Smooth muscle cell (in vitro differentiated cells): ENCODE data around the gene GTF2IRD1. TPM values are rescaled to one million over a fixed set of nuclear protein-coding genes. Genes with fewer than 3 reads are reported as not detected.

Experiments
- DNase-seq: peaks from one replicate; lab custom pipeline; 2025; ENCODE audit not compliant: unreplicated experiment; lab: John Stamatoyannopoulos, UW
- H2AFZ ChIP-seq: fragments of 200-600 bp; sonication (generic); 2 replicates; pipeline ENCODE4 v1.6.0; 2016; ENCODE audit warnings: antibody characterized with exemption, low read depth, mild to moderate bottlenecking
- H3F3A ChIP-seq: fragments of 200-600 bp; sonication (generic); 2 replicates; pipeline ENCODE4 v1.6.0; 2017; ENCODE audit warnings: antibody characterized with exemption, low read depth
- H3K27ac ChIP-seq: fragments of 200-600 bp; sonication (generic); 2 replicates; pipeline ENCODE4 v1.5.1; 2016; ENCODE audit warnings: low read depth, mild to moderate bottlenecking
- H3K27me3 ChIP-seq: fragments of 200-600 bp; sonication (generic); 2 replicates; pipeline ENCODE4 v1.6.1; 2016; ENCODE audit warnings: low read depth, mild to moderate bottlenecking
- H3K36me3 ChIP-seq: fragments of 200-600 bp; sonication (generic); 2 replicates; pipeline ENCODE4 v1.5.1; 2016; ENCODE audit warnings: low read depth
- H3K4me1 ChIP-seq: fragments of 200-600 bp; sonication (generic); 2 replicates; pipeline ENCODE4 v1.5.1; 2016; ENCODE audit warnings: low read depth
- H3K4me2 ChIP-seq: fragments of 200-600 bp; sonication (generic); 2 replicates; pipeline ENCODE4 v1.6.0; 2016; ENCODE audit warnings: mild to moderate bottlenecking
- H3K4me3 ChIP-seq: fragments of 200-600 bp; sonication (generic); 2 replicates; pipeline ENCODE4 v1.5.1; 2016; ENCODE audit warnings: mild to moderate bottlenecking
- H3K79me2 ChIP-seq: fragments of 200-600 bp; sonication (generic); 2 replicates; pipeline ENCODE4 v1.6.0; 2016; ENCODE audit warnings: low read depth, mild to moderate bottlenecking
- H3K9ac ChIP-seq: fragments of 200-600 bp; sonication (generic); 2 replicates; pipeline ENCODE4 v1.6.0; 2016; ENCODE audit warnings: low read depth
- H3K9me3 ChIP-seq: fragments of 200-600 bp; sonication (generic); replicated peaks from 2 replicates; pipeline ENCODE4 v1.5.1; 2016; ENCODE audit warnings: low read depth
- H4K20me1 ChIP-seq: fragments of 200-600 bp; sonication (generic); 2 replicates; pipeline ENCODE4 v1.6.0; 2016; ENCODE audit warnings: low read depth
- WGBS: methylation state at CpG from one replicate; pipeline ENCODE4 v1.1.7; 2016; ENCODE audit warnings: low lambda C conversion rate; 5-methylcytosine and 5-hydroxymethylcytosine counted together
- polyA plus RNA-seq: library from polyadenylated mRNA; unstranded; fragments of >200 nt; fragmentation: Nextera tagmentation; extraction: Ambion mirVana; gene quantifications from 2 replicates; pipeline ENCODE4 v1.2.1, GENCODE V29; 2016
- total RNA-seq: library from RNA; depleted of rRNA; stranded (reverse); fragments of >200 nt; gene quantifications from 2 replicates; pipeline ENCODE4 v1.2.3, GENCODE V29; 2014
- TF ChIP-seq, protein P1 (sequence below): fragments of 200-600 bp; sonication (generic); IDR thresholded peaks from 2 replicates; pipeline ENCODE4 v1.5.1; 2017; ENCODE audit warnings: borderline replicate concordance, mild to moderate bottlenecking, antibody characterized with exemption; ENCODE audit not compliant: insufficient read depth, poor library complexity, severe bottlenecking

GTF2IRD1 gene
- total and polyA plus RNA-seq, 2 experiments from 2014 or later: 20.0 to 41.5 TPM

- no peaks in the 10 kb centered on the region for H3K36me3 ChIP-seq
- H2AFZ ChIP-seq: no peak overlapping the region
- WGBS: 86% methylated on average over 13 of the region's 13 CpGs
- peak overlapping the region; percentile 93 for H3K4me3 ChIP-seq
- peak overlapping the region; percentile 6 for H3K27ac ChIP-seq
- H4K20me1 ChIP-seq: peaks cover 59% of the 10 kb centered on the region
- TF ChIP-seq, protein P1, sequence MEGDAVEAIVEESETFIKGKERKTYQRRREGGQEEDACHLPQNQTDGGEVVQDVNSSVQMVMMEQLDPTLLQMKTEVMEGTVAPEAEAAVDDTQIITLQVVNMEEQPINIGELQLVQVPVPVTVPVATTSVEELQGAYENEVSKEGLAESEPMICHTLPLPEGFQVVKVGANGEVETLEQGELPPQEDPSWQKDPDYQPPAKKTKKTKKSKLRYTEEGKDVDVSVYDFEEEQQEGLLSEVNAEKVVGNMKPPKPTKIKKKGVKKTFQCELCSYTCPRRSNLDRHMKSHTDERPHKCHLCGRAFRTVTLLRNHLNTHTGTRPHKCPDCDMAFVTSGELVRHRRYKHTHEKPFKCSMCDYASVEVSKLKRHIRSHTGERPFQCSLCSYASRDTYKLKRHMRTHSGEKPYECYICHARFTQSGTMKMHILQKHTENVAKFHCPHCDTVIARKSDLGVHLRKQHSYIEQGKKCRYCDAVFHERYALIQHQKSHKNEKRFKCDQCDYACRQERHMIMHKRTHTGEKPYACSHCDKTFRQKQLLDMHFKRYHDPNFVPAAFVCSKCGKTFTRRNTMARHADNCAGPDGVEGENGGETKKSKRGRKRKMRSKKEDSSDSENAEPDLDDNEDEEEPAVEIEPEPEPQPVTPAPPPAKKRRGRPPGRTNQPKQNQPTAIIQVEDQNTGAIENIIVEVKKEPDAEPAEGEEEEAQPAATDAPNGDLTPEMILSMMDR: no peak
- peaks cover 12% of the 10 kb centered on the region for H3F3A ChIP-seq
- H3K4me2 ChIP-seq: peak overlapping the region; percentile 99
- peak overlapping the region; percentile 90 for H3K9ac ChIP-seq
- H3K4me1 ChIP-seq: peaks cover 9% of the 10 kb centered on the region
- H3K9me3 ChIP-seq: no peaks in the 10 kb centered on the region
- H3K27me3 ChIP-seq: no peaks in the 10 kb centered on the region
- peaks cover 69% of the 10 kb centered on the region for H3K79me2 ChIP-seq
- no peak for DNase-seq
Measured at GRCh38 chr7:74455291-74455804, 1.6 kb downstream of the GTF2IRD1 start.

- Histone ChIP-seq H3K27ac (peak overlapping the region; percentile 6), H3K36me3 (no peaks in the 10 kb centered on the region), H3K4me1 (peaks cover 9% of the 10 kb centered on the region), H3K4me3 (peak overlapping the region; percentile 93), H4K20me1 (peaks cover 65% of the 10 kb centered on the region), H3K4me2 (no peak overlapping the region), H3K9me3 (no peaks in the 10 kb centered on the region), H3K9ac (no peak overlapping the region), H3F3A (peaks cover 12% of the 10 kb centered on the region), H3K27me3 (no peaks in the 10 kb centered on the region), H3K79me2 (peaks cover 75% of the 10 kb centered on the region), H2AFZ (no peak overlapping the region)
- no peak for DNase-seq
- 79% methylated on average over 6 of the region's 6 CpGs for WGBS
- TF ChIP-seq, protein P1: no peak
Measured at GRCh38 chr7:74455928-74456327, 2.2 kb downstream of the GTF2IRD1 start.

GRCh38 chr7:74457007-74457406 lies 3.3 kb downstream of the GTF2IRD1 start:
- no peak for DNase-seq
- Histone ChIP-seq H3K79me2 (peaks cover 86% of the 10 kb centered on the region), H4K20me1 (peaks cover 76% of the 10 kb centered on the region), H2AFZ (no peak overlapping the region), H3K36me3 (no peaks in the 10 kb centered on the region), H3K4me2 (no peak overlapping the region), H3F3A (peaks cover 8% of the 10 kb centered on the region), H3K9ac (no peak overlapping the region), H3K27me3 (no peaks in the 10 kb centered on the region), H3K27ac (no peak overlapping the region), H3K4me3 (no peak overlapping the region), H3K4me1 (peaks cover 9% of the 10 kb centered on the region), H3K9me3 (no peaks in the 10 kb centered on the region)
- over 99% methylated on average over 5 of the region's 5 CpGs for WGBS
- TF ChIP-seq, protein P1: no peak
